ENCODE measurements around the gene SORD.
"Not testable (repeated sequence)": the region's sequence is repeated elsewhere in the genome, so short reads cannot be mapped to it uniquely, and the experiment has no call there.

Gene SORD

DNA sequence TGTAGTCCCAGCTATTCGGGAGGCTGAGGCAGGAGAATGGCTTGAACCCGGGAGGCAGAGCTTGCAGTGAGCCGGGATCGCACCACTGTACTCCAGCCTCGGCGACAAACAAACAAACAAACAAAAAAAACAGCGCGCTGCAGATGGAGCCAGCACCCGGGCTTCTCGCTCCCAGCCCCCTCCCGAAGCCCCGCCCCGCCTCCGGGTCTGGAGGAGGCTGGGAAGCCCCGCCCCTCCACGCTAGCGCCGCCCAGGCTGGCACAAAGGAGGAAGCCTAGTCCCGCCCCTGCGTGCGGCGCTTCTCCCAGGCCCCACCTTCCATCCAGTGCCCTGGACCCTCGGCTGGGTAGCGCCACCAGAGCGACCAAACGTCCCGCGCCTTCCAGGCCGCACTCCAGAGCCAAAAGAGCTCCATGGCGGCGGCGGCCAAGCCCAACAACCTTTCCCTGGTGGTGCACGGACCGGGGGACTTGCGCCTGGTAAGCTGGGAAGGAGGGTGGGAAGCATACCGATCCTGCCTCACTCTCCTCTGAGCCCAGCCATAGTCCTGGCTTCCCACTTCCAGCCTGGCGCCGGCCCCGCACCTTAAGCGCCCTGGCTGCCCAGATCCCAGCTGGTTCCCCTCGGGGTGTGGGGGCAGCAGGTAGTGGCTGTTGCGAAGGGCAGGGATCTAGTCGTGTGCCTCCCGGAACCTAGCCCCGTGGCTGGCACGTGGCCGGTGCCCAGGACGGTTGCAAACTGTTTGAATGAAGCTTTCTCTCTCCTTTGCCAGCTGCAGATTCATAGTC is at the start of gene SORD:
TSS of gene SORD (plus strand) at position 325 of the 788 bp plus-strand sequence. CDS start at position 414, 89 bp downstream.
- peak; percentile 82 to 97 for DNase-seq

DNA sequence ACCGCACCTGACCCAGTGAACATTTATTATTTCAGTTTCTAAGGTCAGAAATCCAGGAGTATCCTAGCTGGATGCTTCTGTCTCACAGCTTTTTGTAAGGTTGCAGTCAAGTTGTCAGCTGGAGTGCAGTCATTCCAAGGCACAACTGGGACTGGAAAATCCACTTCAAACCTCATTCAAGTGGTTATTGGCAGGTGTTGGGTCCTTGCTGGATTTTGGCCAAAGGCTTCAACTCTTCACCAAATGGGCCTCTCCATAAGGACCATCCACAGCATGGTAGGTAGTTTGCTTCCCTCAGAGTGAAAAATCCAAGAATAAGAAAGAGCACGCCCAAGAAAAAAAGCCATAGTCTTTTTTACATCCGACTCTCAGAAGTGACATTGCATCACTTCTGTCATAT is 46.8 kb upstream of the SORD start:
- DNase-seq: not testable (repeated sequence)

DNA sequence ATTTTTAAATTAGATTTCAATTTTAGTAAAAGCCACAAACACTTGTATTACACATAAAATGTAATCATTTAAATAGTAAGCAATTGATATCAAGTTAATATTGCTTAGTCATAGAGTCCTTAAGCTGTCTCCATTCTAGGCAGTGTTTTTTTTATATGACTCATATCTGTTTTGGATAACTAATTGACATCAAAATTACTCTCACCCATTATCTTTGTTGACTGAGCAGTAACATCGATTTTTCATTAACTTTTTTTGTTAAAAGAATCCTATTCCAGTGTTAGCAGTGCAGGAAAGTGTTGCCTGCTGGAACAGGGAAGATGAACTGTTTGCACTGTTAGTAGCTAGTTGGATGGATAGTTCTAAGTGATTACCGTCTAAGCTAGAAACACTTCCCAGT is 45.2 kb upstream of the SORD start:
- DNase-seq: not testable (repeated sequence)

DNA sequence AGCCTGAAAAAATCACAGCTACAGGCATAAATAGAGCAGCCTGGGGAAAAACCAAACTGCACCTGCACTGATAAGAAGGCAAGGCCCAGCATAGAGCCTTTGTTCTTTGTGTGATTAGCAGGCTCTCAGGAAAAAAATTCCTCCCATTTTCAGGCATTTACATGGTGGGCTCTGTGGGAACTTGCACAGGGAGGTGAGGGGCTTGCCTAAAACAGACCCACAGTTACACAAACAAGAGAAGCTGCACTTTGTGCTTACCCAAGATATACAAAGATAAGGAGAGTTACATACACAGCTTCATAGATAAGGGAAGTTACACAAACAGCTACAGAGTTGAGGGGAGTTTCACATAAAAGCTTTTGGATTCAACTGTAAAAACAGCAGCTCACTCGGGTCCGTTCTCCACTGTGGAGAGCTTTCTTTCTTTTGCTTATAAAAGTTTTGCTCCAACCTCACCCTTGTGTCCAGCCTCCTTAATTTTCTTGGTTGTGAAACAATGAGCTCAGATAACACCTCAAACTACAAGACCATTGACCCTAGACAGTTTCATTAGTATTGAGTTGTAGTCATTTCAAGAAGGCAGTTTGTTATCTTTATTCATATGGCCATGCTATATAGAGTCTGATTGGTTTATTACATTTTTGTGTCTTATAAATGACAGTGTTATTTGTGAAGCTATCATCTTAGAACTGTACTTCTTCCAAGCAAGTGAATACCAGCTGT is 43.2 kb upstream of the SORD start:
- not testable (repeated sequence) for DNase-seq

DNA sequence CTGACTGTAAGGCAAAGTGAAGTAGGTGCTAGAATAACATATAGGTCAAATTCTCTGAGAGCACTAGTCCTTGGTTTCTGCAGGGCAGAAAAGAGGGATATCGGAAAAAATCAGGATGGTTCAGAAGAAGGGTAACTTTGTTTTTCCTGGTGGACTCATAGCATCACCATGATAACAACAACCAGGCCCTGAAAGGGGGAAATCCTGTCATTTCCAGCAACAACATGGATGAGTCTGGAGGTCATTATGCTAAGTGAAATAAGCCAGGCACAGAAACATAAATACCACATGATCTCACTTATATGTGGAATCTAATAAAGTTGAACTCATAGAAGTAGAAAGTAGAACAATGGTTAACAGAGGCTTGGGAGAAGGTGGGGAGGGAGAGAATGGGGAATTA is 38.9 kb upstream of the SORD start:
- DNase-seq: not testable (repeated sequence)

DNA sequence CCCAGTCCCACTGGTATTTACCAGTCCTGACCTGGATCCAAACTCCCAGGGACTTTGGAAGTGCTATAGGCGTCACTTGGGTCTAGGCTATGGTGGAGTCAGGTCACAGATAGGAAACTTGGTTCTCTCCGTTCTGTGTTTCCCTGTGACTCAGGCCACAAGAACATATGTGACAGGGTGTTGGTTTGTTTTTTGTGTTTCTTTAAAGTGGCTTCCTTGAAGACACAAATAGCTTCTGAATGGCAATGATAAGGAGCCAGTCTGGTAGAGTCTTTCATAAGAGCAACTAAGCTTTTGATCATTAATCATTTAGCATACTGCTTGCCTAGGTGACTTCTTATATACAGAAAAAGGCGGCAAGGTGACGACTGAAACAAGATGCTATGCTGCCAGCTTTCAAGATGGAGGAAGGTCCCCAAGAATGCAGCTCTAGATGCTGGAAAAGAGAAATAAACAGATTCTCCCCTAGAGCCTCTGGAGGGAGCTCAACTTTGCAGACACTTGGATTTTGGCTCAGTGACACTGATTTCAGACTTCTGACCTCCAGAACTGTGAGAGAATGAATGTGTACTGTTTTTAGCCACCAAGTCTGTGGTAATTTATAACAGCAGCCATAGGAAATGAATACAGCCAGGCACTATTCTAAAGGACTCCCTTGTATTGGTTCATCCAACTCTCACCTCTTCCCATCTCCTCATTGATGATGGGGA is 36.5 kb upstream of the SORD start:
- DNase-seq: not testable (repeated sequence)

DNA sequence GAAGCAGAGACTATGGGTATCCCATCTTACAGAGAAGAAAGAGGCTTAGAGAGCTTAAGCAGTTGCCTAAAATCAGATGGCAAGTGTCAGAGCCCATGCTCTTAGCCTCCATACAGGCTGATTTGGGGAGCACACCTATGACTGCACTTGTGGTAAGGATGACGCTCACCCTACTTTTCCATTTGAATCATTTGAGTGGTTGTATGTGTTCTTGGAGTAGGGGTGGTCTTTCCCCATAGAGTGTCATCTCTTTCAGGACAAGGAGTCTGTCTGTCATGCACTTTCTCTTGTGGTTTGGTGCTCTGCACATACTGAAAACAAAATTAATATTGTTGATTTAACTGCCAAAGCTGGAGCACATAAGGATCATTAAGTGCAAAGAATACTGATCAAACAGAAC is 35.3 kb upstream of the SORD start:
- not testable (repeated sequence) for DNase-seq

DNA sequence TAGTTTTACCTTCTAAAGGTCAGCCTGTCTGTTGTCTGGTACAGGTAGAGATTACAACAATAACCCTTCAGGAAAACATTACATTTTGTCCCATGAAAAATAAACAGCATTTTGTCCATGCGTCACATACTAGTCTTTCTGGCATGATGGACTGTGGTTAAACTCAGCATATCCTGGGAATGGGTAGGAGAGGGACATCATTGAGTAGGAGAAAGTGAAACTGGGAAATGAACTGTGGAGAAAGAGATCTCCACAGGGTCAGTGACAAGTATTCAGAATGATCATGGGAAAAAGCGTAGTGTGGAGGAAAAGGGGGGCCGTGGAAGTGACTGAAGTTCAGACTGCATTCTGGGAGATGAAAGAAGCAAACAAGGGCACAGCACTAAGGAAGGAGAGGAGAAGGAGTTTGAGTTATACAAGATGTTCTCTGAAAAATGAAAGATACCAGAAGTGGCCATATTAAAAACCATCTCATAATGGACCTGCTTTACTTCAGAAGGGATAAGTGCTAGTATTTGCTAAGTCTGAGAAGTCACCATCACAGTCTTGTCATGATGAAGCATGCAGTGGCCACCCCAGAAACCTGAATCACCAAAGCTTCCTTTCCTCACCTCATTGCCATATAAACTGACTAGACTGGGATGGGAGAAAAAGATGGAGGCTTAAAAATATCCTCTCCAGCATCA is 34.7 kb upstream of the SORD start:
- not testable (repeated sequence) for DNase-seq

DNA sequence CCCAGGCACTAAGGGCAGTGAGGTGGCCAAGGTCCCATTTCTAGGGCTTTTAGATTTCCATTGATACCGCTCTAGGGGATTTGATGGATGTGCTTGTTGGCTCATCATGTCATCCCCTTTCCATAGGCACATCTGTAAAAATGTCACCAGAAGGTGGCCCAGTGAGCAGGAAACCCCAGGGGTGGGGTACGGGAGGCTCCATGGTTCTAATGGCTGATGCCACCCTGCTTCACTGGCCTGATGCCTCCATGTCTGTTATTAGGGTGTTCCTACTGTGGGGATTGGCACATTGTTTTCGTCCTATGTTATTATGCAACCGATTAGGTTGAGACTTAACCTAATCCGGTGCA is 34.1 kb upstream of the SORD start:
- DNase-seq: not testable (repeated sequence)

DNA sequence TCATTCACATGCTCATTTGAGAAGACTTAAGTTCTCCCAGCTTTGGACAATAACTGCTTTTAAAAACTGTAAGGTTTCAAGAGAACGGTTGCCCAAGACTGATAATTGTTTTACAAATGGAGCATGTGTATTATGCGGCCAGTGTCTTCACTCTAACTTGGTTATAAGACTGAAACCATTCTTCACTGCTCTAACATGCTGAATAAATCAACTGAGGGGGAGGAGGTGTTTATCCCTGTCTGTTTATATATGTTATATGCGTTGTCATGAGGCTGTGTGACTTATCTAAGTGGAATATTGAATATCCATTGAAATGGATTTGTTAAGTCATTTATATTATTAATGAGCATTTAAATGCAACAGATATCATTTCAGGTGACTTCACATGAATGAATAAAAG is 25.4 kb upstream of the SORD start:
- not testable (repeated sequence) for DNase-seq

DNA sequence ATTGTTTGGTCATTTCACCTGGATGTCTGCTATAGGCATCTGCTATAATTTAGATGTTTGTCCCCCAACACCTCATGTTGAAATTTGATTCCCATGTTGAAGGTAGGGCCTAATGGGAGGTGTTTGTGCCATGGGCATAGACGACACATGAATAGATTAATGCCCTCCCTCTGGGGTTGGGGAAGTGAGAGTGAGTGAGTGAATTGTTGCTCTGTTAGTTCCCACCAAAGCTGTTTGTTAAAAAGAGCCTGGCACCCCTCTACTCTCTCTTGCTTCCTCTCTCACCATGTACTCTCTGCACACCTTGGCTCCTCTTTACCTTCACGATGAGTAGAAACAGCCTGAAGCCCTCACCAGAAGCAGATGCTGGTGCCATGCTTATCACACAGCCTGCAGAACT is 23.9 kb upstream of the SORD start:
- DNase-seq: no peak

DNA sequence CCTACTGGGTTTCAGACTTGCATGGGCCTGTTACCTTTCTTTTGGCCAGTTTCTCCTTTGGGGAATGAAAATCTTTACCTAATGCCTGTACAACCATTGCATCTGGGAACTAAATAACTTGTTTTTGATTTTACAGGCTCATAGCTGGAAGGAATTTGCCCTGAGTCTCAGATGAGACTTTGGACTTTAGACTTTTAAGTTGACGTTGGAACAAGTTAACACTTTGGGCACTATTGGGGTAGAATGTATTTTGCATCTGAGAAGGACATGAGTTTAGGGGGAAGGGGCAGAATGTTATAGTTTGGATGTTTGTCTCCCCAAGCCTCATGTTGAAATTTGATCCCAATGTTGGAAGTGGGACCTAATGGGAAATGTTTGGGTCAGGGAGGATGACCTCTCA is 21.8 kb upstream of the SORD start:
- not testable (repeated sequence) for DNase-seq

DNA sequence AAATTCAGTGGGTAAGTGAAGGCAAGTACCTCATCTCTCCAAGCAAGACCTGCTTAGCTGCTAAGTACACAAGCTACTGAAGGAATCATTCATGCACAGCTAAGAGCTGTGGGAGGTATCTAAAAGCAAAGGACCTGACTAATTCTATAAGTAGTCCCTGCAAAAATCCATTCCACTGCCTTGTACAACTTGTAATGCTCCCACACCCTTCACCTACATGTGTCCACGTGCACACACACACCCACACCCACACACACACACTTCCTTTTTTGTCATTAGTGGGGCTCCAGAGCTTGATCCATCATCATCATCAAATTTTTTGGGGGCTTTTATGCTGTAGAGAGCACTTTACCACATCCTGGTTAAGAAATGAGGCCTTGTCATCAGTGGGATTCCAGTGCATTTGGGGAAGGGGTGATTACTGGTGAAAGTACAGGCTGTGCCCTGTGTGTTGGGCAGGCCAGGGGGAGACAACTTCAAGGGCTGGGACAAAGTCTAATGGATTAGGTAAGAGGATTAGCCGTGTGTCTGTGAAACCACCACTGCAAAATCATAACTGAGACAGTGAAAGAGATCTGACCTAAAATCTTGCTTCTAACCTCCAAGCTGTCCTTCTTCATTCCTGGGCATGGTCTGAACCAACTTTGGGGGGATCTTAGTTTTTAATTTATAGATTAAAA is 19.1 kb upstream of the SORD start:
- not testable (repeated sequence) for DNase-seq

DNA sequence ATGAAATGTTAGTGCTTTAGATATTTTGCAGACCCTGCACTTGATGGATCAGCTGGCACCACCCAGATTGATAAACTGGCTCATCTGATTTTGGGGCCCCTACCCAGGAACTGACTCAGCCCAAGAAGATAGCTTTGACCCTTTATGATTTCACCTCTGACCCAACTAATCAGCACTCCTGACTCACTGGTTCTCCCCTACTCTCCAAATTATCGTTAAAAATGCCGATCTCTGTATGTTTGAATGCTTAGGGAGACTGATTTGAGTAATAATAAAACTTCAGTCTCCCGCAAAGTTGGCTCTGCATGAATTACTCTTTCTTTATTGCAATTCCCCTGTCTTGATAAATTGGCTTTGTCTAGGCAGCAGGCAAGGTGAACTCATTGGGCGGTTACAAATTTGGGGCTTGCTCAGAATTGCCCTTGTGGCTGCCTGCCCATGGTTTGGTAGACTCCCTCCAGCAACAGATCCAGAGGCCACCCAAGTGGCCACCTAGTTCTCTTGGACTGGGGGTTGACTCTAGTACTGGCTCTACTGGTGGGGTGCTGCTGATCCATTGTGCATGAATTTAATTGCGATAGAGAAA is 18.3 kb upstream of the SORD start:
- not testable (repeated sequence) for DNase-seq

DNA sequence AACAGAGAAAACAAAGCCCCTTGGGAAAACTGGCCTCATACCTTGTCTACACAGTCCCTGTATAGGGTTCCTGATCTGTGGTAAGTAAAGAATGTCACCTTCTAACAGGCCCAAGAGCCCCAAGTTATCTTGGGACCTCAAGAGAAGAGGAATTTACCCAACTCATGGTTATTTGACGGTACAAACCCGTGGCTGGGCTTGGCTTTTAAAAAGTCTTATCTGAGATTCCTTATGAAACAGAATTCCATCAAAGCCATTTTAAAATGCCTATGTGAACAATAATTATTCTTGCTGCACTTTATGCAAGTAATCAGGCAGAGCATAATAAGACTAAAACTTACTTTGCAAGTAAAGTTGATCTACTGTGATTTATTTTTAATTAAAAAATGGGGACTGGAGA is 13.9 kb upstream of the SORD start:
- no peak for DNase-seq

DNA sequence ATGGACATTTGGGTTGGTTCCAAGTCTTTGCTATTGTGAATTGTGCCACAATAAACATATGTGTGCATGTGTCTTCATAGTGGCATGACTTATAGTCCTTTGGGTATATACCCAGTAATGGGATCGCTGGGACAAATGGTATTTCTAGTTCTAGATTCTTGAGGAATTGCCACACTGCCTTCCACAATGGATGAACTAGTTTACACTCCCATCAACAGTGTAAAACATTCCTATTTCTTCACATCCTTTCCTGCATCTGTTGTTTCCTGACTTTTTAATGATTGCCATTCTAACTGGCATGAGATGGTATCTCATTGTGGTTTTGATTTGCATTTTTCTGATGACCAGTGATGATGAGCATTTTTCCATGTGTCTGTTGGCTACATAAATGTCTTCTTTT is 7.9 kb upstream of the SORD start:
- not testable (repeated sequence) for DNase-seq

DNA sequence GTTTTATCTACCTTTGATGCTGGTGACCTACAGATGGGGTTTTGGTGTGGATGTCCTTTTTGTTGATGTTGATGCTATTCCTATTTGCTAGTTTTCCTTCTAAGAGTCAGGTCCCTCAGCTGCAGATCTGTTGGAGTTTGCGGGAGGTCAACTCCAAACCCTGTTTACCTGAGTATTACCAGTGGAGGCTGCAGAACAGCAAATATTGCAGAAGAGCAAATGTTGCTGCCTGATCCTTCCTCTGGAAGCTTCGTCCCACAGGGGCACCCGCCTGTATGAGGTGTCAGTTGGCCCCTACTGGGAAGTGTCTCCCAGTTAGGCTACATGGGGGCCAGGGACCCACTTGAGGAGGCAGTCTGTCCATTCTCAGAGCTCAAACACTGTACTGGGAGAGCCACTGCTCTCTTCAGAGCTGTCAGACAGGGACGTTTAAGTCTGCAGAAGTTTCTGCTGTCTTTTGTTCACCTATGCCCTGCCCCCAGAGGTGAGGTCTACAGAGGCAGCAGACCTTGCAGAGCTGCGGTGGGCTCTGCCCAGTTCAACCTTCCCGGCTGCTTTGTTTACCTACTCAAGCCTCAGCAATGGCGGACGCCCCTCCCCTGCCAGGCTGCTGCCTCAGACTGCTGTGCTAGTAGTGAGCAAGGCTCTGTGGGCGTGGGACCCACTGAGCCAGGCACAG is 2.6 kb upstream of the SORD start:
- not testable (repeated sequence) for DNase-seq

DNA sequence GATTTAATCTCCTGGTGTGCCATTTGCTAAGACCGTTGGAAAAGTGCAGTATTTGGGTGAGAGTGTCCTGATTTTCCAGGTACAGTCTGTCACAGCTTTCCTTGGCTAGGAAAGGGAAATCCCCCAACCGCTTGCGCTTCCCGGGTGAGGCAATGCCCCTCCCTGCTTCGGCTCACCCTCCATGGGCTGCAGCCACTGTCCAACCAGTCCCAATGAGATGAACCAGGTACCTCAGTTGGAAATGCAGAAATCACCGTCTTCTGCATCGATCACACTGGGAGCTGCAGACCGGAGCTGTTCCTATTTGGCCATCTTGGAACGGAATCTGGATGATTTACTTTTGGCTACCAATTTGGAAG is 2.1 kb upstream of the SORD start:
- not testable (repeated sequence) for DNase-seq

DNA sequence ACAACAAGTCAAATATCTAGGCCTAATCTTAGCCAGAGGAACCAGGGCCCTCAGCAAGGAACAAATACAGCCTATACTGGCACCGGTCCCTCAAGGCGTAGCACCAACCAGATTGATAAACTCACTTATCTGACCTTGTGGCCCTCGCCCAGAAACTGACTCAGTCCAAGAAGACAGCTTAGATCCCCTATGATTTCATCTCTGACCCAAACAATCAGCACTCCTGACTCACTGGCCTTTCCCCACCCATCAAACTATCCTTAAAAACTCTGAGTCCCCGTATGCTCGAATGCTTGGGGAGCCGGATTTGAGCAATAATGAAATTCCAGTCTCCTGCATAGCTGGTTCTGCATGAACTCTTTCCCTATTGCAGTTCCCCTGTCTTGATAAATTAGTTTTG is 1.6 kb upstream of the SORD start:
- DNase-seq: no peak

DNA sequence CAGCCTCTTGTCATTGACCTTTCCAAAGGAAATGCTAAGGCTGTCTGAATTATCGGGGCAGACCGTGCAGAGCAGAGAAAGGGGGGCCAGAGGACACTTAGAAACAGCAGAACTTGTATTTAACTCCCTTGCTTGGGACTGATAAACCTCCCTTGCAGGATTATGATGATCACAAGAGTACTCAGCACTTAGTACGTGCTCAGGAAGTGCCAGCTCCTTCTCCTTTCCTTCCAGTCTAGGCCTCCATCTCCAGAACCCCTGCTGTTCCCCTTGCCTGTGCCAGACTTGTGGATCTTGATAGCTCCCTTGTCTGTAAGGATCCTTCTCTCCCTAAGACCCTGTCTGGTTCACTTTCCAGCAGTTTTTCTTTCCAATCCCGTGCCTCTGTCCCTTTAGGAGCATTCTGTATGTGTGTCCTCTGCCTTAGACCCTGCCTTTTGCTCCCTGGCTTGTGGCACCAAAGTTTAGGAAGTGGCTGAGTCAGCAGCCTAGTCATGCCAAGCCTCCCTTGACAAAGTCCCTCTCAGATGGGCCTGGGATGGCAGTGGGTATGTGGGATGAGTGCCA is 747 bp downstream of the SORD start:
- DNase-seq: no peak

DNA sequence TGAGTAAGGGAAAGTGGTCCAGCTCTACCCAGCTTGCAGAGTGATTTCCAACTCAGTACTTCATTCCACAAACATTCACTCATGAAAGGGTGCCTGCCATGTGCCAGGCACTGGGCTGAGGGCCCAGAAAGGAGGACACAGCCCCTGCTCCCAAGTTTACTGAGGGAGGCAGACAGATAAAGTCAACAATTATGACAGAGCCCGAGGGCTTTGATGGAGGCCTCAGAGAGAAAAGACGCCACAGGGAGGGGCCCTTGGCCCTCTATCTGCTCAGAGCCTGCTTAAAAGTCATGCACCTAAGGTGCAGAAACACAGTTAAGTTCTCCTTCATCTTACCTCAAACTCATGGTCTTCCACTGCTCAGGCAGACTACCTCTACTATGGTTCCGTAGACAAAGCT is 1.7 kb downstream of the SORD start:
- DNase-seq: not testable (repeated sequence)
